HG02981 (cell line): ENCODE data around the gene EHD4.

Source experiments
- ATAC-seq: cut with Tn5 transposase; IDR thresholded peaks from one replicate; pipeline ENCODE4 v1.9.1; 2021; ENCODE audit warnings: mild to moderate bottlenecking, moderate library complexity; ENCODE audit not compliant: unreplicated experiment

The EHD4 gene

DNA sequence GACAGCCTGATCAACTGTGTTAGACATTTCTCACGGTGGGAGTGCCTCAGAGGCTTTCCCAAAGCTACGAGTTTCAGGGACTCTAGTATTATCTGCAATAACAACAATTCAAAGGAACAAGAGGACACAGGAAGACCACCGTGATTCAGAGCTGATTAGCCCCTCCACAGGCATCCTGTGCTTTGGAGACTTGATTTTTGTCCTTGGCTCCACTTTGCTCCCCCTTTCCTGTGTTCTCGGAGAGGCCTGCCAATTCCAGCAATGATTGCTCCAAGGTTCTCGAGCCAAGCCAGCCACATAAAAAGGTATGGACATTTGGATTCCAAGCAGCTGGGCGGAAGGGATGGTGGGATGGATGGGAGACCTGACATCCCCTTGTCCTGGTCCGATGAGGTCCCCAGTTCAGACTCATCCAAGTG lies 14.3 kb downstream of the EHD4 start:
- no peak for ATAC-seq

DNA sequence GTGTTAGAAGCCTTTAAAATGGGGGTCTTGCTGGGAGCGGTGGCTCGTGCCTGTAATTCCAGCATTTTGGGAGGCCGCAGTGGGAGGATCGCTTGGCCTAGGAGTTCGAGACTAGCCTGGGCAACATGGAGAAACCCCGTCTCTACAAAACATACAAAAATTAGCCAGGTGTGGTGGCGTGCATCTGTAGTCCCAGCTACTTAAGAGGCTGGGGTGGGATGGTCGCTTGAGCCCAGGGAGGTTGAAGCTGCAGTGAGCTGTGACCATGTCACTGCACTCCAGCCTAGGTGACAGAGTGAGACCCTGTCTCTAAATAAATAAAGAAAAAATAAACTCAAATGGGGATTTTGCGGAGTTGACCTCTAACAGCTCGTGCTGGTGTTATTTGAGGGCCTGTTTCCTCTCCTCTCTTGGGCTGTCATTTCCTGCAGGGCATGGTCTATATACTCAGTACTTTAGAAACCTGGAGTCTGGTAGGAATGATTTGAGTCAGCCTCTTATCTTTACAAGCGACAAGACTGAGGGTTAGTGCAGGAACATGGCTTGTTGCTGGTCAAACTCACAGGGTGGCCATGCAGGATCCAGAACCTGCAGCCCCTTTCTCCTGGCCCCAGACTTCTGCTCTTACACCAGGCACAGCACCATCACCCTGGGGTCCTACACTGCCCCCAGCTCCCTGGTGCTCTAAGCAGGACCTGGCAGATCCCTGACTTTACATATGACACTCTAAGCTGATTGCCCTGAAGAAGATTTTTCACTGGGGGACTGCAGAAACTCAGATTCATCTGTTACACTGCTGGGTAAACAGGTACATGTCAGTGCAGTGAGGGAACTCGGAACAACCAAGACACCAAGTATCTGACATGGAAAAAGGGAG lies 15.1 kb downstream of the EHD4 start:
- peak; percentile 68 for ATAC-seq

DNA sequence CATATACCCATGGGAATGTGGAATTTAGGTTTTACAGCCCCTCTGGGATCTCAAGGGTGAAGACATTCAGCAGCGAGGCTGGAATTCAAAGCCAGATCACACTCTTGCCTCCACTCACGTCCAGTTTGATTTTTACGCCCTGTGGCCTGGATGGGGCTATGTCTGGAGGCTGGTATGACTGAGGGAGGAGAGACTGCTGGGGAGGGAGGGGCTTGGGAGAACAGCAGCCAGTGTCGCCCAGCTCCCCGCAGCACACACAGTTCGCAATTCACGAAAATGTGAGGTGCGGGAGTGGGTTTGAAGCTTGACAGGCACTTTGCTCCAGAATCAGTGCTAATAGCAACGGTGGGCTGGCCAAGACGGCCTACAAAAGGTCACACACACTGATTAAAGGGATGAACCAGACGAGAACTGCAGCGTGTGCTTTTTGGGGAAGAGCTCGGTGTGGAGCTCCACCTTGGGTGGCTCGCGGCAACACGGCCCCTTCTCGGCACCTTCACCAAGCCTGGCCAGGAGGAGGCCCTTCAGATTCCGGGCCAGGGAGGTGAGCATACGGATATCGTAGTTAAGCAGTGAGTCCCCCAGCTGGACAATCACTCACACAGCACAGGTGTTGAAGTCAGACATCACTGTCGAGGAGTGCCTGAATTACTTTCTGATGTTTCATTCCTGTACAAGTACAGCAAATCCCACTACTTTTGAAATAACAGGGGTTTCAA lies 16.4 kb downstream of the EHD4 start:
- ATAC-seq: no peak

- ATAC-seq: no peak
Observed at GRCh38 chr15:41955100-41955499, 17.3 kb downstream of the EHD4 start.

GRCh38 chr15:41954036-41954435 lies 18.3 kb downstream of the EHD4 start:
- ATAC-seq: no peak

DNA sequence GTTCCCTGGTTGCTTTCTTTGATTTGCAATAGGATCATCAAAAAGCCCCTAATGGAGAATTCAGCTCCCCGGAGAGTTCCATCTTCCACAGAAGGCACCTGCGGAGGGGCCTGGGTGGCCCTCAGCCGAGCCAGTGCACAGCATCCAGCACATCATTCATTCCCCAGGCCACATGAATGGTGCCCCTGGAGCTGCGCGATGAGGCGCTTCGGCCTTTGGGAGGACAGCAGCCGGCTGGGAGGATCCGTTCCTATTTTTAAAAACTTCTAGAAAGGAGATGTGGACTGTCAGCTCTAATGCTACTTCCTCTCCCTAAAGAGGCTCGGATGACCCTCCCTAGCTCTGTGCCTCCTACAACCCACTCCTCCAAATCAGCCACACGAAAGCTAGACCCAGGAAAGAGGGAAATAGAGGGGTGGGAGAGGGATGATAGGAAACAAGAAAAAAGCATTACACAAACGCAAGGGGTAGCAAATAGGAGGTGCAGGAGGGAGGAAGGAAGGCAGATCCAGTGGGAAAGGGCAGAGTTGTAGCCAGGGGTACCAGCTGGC lies 20.3 kb downstream of the EHD4 start:
- no peak for ATAC-seq

DNA sequence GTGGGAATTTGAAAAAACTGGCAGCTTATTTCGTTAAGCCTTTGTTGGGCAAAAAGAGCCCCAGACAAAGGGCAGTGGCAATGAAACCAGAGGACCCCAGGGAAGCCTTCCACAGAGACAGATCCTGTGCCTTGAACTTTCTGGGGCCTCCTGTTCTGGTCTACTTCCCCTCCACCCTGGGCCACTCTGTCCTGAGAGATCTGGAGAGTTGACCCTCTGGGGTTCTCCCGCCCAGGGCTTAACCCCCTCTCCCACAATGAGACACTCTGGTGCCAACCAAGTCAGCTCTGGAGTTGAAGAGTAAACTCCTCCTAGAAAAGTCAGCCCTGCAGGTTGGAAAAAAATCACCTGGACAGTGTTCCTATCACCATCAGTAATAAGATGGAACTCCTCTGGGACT lies 20.8 kb downstream of the EHD4 start:
- ATAC-seq: no peak

GRCh38 chr15:41950489-41950888 lies 21.9 kb downstream of the EHD4 start:
- no peak for ATAC-seq

DNA sequence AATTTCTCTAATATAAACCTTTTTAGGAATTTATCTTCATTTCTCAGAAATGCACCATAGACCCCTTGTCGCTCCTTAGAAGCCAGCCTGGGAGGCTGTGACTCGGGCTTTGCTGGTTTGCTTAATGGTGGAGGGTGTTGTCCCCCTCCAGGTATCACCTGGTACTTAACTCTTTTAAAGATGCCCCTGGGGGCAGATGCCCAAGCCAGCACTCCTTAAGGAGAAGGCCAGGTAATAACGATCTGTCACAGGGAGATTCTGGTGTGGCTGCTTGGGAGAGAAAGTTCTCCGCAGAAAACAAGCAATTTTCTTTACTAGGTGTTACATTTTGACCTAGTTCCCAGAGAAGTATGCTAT lies 22.3 kb downstream of the EHD4 start:
- ATAC-seq: no peak

- no peak for ATAC-seq
Observed at GRCh38 chr15:41949401-41950126, 22.8 kb downstream of the EHD4 start.

DNA sequence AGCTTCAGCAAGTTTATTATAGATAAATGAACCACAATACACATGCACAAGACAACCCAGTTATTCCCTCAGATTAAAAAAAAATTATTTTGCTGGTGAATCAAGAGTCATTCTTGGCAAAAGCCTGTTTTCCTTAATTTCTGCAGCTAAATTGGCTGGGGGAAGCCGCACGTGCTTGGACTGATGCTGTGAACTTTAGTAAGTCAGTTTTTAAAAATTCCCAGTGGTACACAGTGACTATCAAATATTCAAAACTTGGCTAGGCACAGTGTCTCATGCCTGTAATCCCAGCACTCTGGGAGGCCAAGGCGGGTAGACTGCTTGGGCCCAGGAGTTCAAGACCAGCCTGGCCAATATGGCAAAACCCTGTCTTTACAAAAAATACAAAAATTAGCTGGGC lies 23.9 kb downstream of the EHD4 start:
- ATAC-seq: no peak

- no peak for ATAC-seq
Observed at GRCh38 chr15:41946970-41947369, 25.4 kb downstream of the EHD4 start.

DNA sequence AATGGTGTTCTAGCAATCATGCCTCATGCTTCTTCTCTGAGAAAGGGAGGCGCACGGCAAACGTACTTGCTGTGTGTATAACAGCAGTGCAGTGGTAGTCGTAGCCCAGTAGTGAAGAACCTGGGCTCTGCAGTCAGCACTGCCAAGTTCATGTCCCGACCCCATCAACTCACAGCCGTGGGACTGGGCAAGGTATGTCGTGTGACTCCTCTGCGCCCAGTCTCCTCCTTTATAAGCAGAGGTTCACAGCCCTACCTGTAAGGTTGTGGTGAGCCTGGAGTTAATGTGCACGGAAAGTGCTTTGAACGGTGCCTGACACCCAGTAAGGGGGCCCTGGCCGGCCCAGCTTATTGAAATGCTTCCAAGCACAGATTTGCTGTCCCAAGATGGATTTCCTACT lies 26.6 kb downstream of the EHD4 start:
- no peak for ATAC-seq

DNA sequence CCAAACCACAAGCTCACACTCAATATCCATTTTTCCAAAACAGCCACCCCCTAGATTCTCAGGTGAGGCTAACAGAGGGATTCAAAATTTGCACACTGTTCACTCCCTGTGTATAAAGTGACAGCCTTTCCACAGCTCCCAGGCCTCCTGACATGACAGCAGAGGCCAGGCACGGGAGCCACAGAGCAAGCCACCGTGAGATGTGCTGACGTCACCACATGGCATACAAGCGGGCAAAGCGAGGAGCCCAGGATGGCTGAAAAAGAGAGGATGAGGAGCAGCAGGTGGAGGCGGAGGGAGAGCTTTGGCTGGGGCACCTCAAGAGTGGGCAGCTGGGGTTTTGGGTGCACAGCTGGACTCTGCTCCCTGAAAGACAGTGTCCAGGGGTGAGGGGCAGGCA lies 27.1 kb downstream of the EHD4 start:
- ATAC-seq: no peak

DNA sequence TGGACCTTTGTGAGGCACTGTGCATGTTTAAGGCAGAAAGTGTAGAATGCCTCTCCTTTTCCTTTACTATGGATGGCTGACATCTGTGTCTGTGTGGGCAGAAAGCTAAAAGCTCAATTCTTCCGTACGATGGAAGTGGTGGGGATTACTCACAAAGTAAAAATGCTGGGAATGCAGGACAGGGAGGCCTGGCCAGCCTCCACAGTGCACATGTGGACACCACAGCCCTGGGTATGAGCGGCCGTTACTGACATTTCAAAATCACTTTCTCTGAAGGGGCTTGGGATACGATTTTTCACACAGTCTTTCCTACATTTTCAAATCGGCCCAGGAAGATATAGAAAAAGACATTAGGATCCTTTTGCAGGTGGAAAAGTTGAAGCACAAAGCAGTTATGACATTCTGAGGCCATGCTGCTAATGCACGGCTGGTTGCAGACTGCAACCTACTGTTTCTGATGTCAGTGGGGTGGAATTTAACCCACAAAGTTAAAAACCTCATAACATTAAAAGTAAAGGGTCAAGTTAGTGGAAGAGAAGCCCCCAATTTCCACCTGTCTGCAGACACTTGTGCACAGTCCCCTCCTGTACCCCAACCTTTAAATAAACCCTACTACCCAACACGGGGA lies 27.9 kb downstream of the EHD4 start:
- ATAC-seq: no peak

DNA sequence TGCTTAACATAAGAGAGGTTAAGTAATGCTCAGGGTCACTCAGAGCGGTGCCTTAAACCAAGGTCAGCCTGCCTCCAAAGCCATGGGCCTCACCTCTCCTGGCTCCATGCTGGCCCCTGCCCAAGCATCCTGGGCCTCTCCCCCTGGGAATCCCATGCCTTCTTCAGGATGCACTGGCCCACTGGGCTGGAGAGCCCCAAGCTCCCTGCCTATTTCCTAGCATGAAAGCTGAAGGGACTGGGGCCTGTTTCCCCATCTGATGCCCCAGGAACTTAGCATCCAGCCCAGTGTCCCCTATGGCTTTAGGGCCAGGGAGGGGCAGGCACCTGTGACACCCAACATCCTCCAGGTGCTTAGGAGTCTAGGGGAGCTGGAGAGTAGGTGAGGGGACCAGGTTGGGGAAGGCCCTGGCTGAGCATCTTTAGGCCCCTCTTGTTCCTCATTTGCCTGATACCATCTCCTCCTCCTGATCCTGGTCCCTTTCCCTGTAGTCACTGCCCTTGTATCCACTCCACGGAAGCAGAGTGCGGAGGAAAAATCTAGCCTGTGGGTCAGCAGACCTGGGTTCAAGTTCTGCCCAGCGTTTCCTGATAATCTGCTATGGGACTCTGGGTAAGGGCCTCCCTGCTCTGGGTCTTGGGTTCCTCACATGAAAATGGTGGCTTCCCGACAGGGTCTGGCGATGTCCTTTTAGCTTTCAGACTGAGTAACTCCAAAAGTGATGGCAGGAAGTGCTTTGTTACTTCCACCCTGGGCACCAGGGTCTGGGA lies 28.6 kb downstream of the EHD4 start:
- no peak for ATAC-seq

DNA sequence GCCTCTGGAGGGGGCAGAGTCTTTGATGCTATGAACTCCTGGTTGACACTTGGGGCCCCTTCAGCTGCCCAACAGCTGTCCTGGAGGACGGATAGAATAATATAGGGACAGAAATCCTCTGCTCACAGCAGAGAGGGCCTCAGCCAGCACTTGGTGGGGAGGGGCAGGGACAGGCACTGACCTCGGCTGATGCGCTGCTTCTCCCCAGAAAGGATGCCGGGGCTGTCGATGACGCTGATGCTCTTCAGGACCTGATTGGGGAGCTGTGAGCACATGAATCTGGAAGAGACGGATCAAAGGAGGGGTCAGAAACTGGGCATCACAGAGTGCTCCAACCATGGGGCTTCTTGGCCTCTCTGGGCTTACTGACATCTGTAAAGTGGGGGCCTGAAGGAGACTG lies 29.5 kb downstream of the EHD4 start:
- no peak for ATAC-seq

GRCh38 chr15:41941644-41942415 lies 30.5 kb downstream of the EHD4 start:
- no peak for ATAC-seq

- no peak for ATAC-seq
Observed at GRCh38 chr15:41940441-41940857, 31.9 kb downstream of the EHD4 start.
